Activated B cell treated with CpG ODN at 0.5 μM for 24 hours (primary cell): ENCODE data around the gene TMEM170B. TPM values are rescaled to one million over a fixed set of nuclear protein-coding genes. Genes with fewer than 3 reads are reported as not detected.

ENCODE experiments used
- ATAC-seq: fragments of 200-7000 bp; cut with Tn5 transposase; one replicate; pipeline ENCODE4 v1.10.0; 2021; ENCODE audit warnings: low read depth, mild to moderate bottlenecking, moderate library complexity
- CTCF ChIA-PET: fragments of 350-600 bp; sonication (Branson Sonifier 250); formaldehyde crosslinking; loops from one replicate; lab custom pipeline; 2021; ENCODE audit warnings: antibody characterized with exemption; lab: Charles Lee
- POLR2A ChIA-PET: fragments of 350-600 bp; sonication (Branson Sonifier 250); formaldehyde crosslinking; loops from one replicate; lab custom pipeline; 2021; ENCODE audit warnings: antibody characterized with exemption; lab: Charles Lee
- DNase-seq: peaks from one replicate; pipeline ENCODE4 v3.0.0; 2022
- H3K27ac Mint-ChIP-seq: one replicate; pipeline ENCODE4 v1.8.0; 2020; ENCODE audit warnings: mixed read lengths
- H3K27me3 Mint-ChIP-seq: one replicate; pipeline ENCODE4 v1.8.0; 2021; ENCODE audit warnings: mixed read lengths
- H3K36me3 Mint-ChIP-seq: one replicate; pipeline ENCODE4 v1.8.0; 2021; ENCODE audit warnings: low read depth, mixed read lengths
- H3K4me1 Mint-ChIP-seq: one replicate; pipeline ENCODE4 v1.8.0; 2021; ENCODE audit warnings: mixed read lengths
- H3K4me3 Mint-ChIP-seq: one replicate; pipeline ENCODE4 v1.8.0; 2020; ENCODE audit warnings: mild to moderate bottlenecking, mixed read lengths
- H3K9me3 Mint-ChIP-seq: one replicate; pipeline ENCODE4 v1.8.0; 2020; ENCODE audit warnings: mixed read lengths
- intact Hi-C: fragments of 100-400 bp; cut with micrococcal nuclease; formaldehyde crosslinking; loops from one replicate; pipeline ENCODE4 v1.15.1; 2024
- total RNA-seq: library from RNA; stranded (reverse); gene quantifications from 2 replicates; pipeline ENCODE4 v1.2.3, GENCODE V29; 2022
- TF ChIP-seq, protein P1 (sequence below): fragments of 200-600 bp; IDR thresholded peaks from one replicate; pipeline ENCODE4 v1.8.0; 2022; ENCODE audit warnings: antibody characterized with exemption, mild to moderate bottlenecking

The TMEM170B gene
- total RNA-seq, 1 donor from 2014 or later = 2.6 TPM

DNA sequence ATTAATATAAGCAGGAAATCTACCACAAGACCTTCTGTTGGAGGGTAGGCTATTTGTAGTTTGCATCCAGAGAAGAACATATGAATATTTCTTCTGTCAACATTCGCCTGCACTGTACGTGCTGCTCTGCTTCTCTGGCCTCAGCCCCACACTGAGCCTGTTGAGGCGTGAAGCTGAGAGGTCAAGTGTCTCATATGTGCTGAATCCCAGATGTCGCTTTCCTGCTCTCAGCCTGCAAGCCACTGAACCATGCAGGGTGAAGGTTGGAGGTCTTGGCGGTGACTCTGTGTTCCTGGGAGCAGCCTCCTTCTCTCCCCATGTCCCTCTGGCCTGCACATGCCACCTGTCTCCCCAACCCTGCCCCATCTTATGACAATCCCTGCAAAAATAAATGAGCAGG is 83.6 kb downstream of the TMEM170B start:
- TF ChIP-seq, protein P1, sequence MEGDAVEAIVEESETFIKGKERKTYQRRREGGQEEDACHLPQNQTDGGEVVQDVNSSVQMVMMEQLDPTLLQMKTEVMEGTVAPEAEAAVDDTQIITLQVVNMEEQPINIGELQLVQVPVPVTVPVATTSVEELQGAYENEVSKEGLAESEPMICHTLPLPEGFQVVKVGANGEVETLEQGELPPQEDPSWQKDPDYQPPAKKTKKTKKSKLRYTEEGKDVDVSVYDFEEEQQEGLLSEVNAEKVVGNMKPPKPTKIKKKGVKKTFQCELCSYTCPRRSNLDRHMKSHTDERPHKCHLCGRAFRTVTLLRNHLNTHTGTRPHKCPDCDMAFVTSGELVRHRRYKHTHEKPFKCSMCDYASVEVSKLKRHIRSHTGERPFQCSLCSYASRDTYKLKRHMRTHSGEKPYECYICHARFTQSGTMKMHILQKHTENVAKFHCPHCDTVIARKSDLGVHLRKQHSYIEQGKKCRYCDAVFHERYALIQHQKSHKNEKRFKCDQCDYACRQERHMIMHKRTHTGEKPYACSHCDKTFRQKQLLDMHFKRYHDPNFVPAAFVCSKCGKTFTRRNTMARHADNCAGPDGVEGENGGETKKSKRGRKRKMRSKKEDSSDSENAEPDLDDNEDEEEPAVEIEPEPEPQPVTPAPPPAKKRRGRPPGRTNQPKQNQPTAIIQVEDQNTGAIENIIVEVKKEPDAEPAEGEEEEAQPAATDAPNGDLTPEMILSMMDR = no peak
- Mint-ChIP-seq H3K27me3 (peaks cover under 1% of the 10 kb centered on the region), H3K4me3 (no peak overlapping the region), H3K36me3 (no peaks in the 10 kb centered on the region), H3K27ac (no peak overlapping the region), H3K9me3 (no peaks in the 10 kb centered on the region), H3K4me1 (no peaks in the 10 kb centered on the region)
- intact Hi-C loops = no loop called here
- no peak for DNase-seq
- no peak for ATAC-seq
- CTCF ChIA-PET = no interaction called here
- POLR2A ChIA-PET = no interaction called here

DNA sequence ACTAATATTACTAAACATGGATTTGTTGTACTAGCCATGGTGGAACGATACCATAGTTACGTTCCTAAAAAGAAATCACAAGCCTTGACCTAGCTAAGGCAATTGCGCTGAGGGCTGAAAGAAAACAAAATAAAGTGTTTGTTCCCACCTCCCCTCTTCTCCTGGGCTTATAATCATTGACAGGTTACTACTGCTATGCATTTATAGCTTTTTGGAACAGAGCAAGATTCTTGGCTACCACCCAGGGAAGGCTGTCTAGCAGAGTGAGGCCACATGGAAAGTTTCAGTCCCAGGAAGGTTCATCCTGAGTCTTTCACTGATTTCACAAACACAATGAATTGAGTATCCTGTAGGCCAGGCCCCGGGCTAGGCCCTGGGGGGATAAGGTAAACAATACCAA is 84.6 kb downstream of the TMEM170B start:
- intact Hi-C loops = no loop called here
- Mint-ChIP-seq H3K36me3 (no peaks in the 10 kb centered on the region), H3K4me1 (no peaks in the 10 kb centered on the region), H3K4me3 (no peak overlapping the region), H3K27ac (no peak overlapping the region), H3K27me3 (peaks cover 4% of the 10 kb centered on the region), H3K9me3 (no peaks in the 10 kb centered on the region)
- CTCF ChIA-PET = no interaction called here
- POLR2A ChIA-PET = no interaction called here
- TF ChIP-seq, protein P1 = no peak
- no peak for ATAC-seq
- no peak for DNase-seq

DNA sequence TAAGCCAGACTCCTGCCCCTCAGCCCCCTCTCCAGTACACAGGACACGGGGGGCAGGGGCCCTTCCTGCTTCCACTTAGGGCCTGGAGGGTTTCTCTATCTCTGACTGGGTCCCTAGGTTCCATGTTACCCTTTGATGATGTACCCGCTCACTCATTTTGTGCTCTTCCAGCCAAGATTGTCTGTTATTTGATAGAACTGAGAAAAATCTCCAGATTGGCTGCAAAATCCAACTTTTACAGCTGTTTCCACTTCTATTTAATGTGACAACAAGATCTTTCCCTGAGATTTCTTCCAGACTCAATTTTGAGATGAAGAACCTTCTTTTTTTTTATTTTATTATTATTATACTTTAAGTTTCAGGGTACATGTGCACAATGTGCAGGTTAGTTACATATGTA is 85.7 kb downstream of the TMEM170B start:
- peaks cover 6% of the 10 kb centered on the region for H3K27me3 Mint-ChIP-seq
- TF ChIP-seq, protein P1 = no peak
- H3K9me3 Mint-ChIP-seq = no peaks in the 10 kb centered on the region
- no peaks in the 10 kb centered on the region for H3K4me1 Mint-ChIP-seq
- ChIA-PET CTCF (no interaction called here), POLR2A (no interaction called here)
- no peak for ATAC-seq
- intact Hi-C loops = no loop called here
- H3K36me3 Mint-ChIP-seq = no peaks in the 10 kb centered on the region
- DNase-seq = no peak
- H3K27ac Mint-ChIP-seq = no peak overlapping the region
- no peak overlapping the region for H3K4me3 Mint-ChIP-seq

DNA sequence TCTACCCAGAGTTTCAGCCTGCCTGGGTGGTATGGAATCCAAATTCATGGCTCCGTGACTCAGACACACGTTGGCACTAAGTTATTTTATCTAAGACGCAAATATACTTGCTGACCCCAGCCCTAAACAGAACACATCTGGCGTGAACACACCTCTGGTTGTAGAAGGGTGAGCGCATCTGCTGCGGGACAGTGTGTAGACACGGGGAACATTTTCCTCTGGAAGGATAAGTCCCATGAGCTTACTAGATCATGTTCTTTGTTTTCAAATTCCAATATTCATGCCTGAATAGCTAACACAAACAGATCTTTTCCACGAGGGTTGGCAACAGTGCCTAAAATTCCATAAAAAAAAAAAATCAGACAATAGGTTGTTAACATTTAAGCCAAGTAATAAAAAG is 87.8 kb downstream of the TMEM170B start:
- no peak for DNase-seq
- no peak overlapping the region for H3K4me3 Mint-ChIP-seq
- TF ChIP-seq, protein P1 = no peak
- H3K4me1 Mint-ChIP-seq = no peaks in the 10 kb centered on the region
- intact Hi-C loops = no loop called here
- H3K27me3 Mint-ChIP-seq = peaks cover 6% of the 10 kb centered on the region
- no peak for ATAC-seq
- no peaks in the 10 kb centered on the region for H3K36me3 Mint-ChIP-seq
- H3K9me3 Mint-ChIP-seq = no peaks in the 10 kb centered on the region
- POLR2A ChIA-PET = no interaction called here
- CTCF ChIA-PET = no interaction called here
- no peak overlapping the region for H3K27ac Mint-ChIP-seq

DNA sequence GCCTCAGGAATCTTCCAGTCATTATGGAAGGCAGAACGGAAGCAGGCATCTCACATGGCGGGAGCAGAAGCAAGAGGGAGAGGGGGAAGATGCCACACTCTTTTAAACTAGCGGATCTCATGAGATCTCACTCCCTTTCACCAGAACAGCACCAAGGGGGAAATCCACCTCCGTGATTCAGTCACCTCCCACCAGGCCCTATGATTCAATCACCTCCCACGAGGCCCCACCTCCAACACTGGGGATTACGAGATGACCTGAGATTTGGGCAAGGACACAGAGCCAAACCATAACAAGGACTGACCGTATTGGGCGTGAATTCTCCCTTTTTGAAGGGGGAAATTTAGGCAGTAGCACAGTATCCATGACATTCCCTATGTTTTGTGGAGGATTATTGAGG is 88.8 kb downstream of the TMEM170B start:
- Mint-ChIP-seq H3K36me3 (no peaks in the 10 kb centered on the region), H3K4me3 (no peak overlapping the region), H3K27me3 (peaks cover 6% of the 10 kb centered on the region), H3K9me3 (no peaks in the 10 kb centered on the region), H3K4me1 (no peaks in the 10 kb centered on the region), H3K27ac (no peak overlapping the region)
- ChIA-PET POLR2A (no interaction called here), CTCF (no interaction called here)
- intact Hi-C loops = no loop called here
- no peak for DNase-seq
- no peak for ATAC-seq
- TF ChIP-seq, protein P1 = no peak
